ENCODE data around the gene HRH3. TPM values are rescaled to one million over a fixed set of nuclear protein-coding genes. Genes with fewer than 3 reads are reported as not detected.
A peak's percentile ranks its signal among the peaks of the same experiment; 100 is the strongest.

HRH3 gene
- not detected for total RNA-seq (ENCODE audit: unreplicated experiment)
- long read RNA-seq: 0 reads

- Mint-ChIP-seq H3K36me3 (ENCODE audit: low read depth, unreplicated experiment) (no peaks in the 10 kb centered on the region), H3K4me3 (ENCODE audit: unreplicated experiment) (peak within 1 kb of the TSS; percentile 71), H3K27me3 (ENCODE audit: unreplicated experiment) (peaks cover 13% of the 10 kb centered on the region), H3K4me1 (ENCODE audit: unreplicated experiment) (peaks cover 2% of the 10 kb centered on the region), H3K9me3 (ENCODE audit: unreplicated experiment) (no peaks in the 10 kb centered on the region), H3K27ac (ENCODE audit: unreplicated experiment) (no peak within 1 kb of the TSS)
- DNase-seq (ENCODE audit: low spot score): peak; percentile 79
- TF ChIP-seq CTCF (IDR thresholded peaks at IDR 0.05; ENCODE audit: unreplicated experiment): no peak
Measured at GRCh38 chr20:62219992-62220665, at the start of gene HRH3. HRH3 (minus strand) TSS chr20:62220278; CDS start chr20:62219970, 308 bp downstream.

GRCh38 chr20:62269871-62270270, 49.8 kb upstream of the HRH3 start:
- Mint-ChIP-seq H3K4me3 (ENCODE audit: unreplicated experiment) (no peak overlapping the region), H3K4me1 (ENCODE audit: unreplicated experiment) (peaks cover 4% of the 10 kb centered on the region), H3K36me3 (ENCODE audit: low read depth, unreplicated experiment) (peaks cover 47% of the 10 kb centered on the region), H3K27me3 (ENCODE audit: unreplicated experiment) (peaks cover 11% of the 10 kb centered on the region), H3K9me3 (ENCODE audit: unreplicated experiment) (no peaks in the 10 kb centered on the region), H3K27ac (ENCODE audit: unreplicated experiment) (peak overlapping the region; percentile 72)
- no peak for DNase-seq (ENCODE audit: low spot score)
- no peak for TF ChIP-seq CTCF (IDR thresholded peaks at IDR 0.05; ENCODE audit: unreplicated experiment)

GRCh38 chr20:62269378-62269777, 49.3 kb upstream of the HRH3 start:
- Mint-ChIP-seq H3K27me3 (ENCODE audit: unreplicated experiment) (peaks cover 8% of the 10 kb centered on the region), H3K4me1 (ENCODE audit: unreplicated experiment) (peaks cover 4% of the 10 kb centered on the region), H3K27ac (ENCODE audit: unreplicated experiment) (peak overlapping the region; percentile 72), H3K4me3 (ENCODE audit: unreplicated experiment) (no peak overlapping the region), H3K36me3 (ENCODE audit: low read depth, unreplicated experiment) (peaks cover 49% of the 10 kb centered on the region), H3K9me3 (ENCODE audit: unreplicated experiment) (no peaks in the 10 kb centered on the region)
- DNase-seq (ENCODE audit: low spot score): no peak
- TF ChIP-seq CTCF (IDR thresholded peaks at IDR 0.05; ENCODE audit: unreplicated experiment): no peak

GRCh38 chr20:62268228-62268900, 48.3 kb upstream of the HRH3 start:
- Mint-ChIP-seq H3K4me3 (ENCODE audit: unreplicated experiment) (no peak overlapping the region), H3K9me3 (ENCODE audit: unreplicated experiment) (no peaks in the 10 kb centered on the region), H3K36me3 (ENCODE audit: low read depth, unreplicated experiment) (peaks cover 47% of the 10 kb centered on the region), H3K4me1 (ENCODE audit: unreplicated experiment) (peaks cover 4% of the 10 kb centered on the region), H3K27me3 (ENCODE audit: unreplicated experiment) (peaks cover 8% of the 10 kb centered on the region), H3K27ac (ENCODE audit: unreplicated experiment) (no peak overlapping the region)
- TF ChIP-seq CTCF (IDR thresholded peaks at IDR 0.05; ENCODE audit: unreplicated experiment): no peak
- no peak for DNase-seq (ENCODE audit: low spot score)

GRCh38 chr20:62267543-62267942, 47.5 kb upstream of the HRH3 start:
- Mint-ChIP-seq H3K27me3 (ENCODE audit: unreplicated experiment) (peaks cover 4% of the 10 kb centered on the region), H3K36me3 (ENCODE audit: low read depth, unreplicated experiment) (peaks cover 39% of the 10 kb centered on the region), H3K27ac (ENCODE audit: unreplicated experiment) (no peak overlapping the region), H3K4me1 (ENCODE audit: unreplicated experiment) (peaks cover 4% of the 10 kb centered on the region), H3K4me3 (ENCODE audit: unreplicated experiment) (no peak overlapping the region), H3K9me3 (ENCODE audit: unreplicated experiment) (no peaks in the 10 kb centered on the region)
- TF ChIP-seq CTCF (IDR thresholded peaks at IDR 0.05; ENCODE audit: unreplicated experiment): no peak
- DNase-seq (ENCODE audit: low spot score): no peak
